ENCODE measurements around the gene RIPOR3.

GRCh38 chr20:50734730-50735679, 43.7 kb upstream of the RIPOR3 start:
- TF ChIP-seq CTCF (IDR thresholded peaks at IDR 0.05; ENCODE audit: poor library complexity, severe bottlenecking) (no peak), POLR2AphosphoS5 (IDR thresholded peaks at IDR 0.05) (no peak), EZH2 (IDR thresholded peaks at IDR 0.05; ENCODE audit: borderline replicate concordance, insufficient read depth, low read length, poor library complexity, severe bottlenecking) (no peak), EP300 (conservative IDR thresholded peaks at IDR 0.05; ENCODE audit: poor library complexity, severe bottlenecking) (no peak), REST (IDR thresholded peaks at IDR 0.05; ENCODE audit: borderline replicate concordance) (no peak), RAD21 (conservative IDR thresholded peaks at IDR 0.05) (no peak)
